Epithelial cell of esophagus (primary cell): Measurements from ENCODE around the gene MTHFD1L.

ENCODE experiments used
- DNase-seq: peaks from one replicate; pipeline ENCODE4 v3.0.0; 2010; ENCODE audit warnings: low read depth
- H3K4me3 ChIP-seq: 2 replicates; pipeline ENCODE4 v1.5.1; 2011; ENCODE audit warnings: mild to moderate bottlenecking, low read length, control low read depth
- TF ChIP-seq, protein P1 (sequence below): IDR thresholded peaks from 2 replicates; pipeline ENCODE4 v1.5.1; 2011; ENCODE audit warnings: low read depth, mild to moderate bottlenecking, low read length, control low read depth, inconsistent platforms; ENCODE audit not compliant: insufficient read depth; ENCODE audit errors: missing control alignments

Gene MTHFD1L

GRCh38 chr6:150962436-150962835 is 96.9 kb downstream of the MTHFD1L start:
- no peak overlapping the region for H3K4me3 ChIP-seq
- no peak for DNase-seq
- TF ChIP-seq, protein P1, sequence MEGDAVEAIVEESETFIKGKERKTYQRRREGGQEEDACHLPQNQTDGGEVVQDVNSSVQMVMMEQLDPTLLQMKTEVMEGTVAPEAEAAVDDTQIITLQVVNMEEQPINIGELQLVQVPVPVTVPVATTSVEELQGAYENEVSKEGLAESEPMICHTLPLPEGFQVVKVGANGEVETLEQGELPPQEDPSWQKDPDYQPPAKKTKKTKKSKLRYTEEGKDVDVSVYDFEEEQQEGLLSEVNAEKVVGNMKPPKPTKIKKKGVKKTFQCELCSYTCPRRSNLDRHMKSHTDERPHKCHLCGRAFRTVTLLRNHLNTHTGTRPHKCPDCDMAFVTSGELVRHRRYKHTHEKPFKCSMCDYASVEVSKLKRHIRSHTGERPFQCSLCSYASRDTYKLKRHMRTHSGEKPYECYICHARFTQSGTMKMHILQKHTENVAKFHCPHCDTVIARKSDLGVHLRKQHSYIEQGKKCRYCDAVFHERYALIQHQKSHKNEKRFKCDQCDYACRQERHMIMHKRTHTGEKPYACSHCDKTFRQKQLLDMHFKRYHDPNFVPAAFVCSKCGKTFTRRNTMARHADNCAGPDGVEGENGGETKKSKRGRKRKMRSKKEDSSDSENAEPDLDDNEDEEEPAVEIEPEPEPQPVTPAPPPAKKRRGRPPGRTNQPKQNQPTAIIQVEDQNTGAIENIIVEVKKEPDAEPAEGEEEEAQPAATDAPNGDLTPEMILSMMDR = no peak

DNA sequence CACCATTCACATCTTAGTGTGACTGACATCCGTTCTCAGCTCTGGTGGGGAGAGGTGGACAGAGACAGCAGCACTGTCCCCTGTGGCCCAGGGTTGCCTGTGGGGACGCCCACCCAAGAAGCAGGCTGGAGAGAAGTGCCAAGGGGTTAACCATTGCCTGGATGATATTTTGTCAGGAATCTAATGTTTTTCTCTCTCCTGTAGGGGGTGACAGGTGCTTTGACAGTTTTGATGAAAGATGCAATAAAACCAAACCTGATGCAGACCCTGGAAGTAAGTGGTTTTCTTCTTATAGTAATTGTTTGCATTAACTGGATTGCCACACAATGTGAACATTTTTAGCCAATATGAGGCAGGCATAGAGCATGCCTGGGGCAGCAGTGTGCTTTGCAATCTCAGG is 99.3 kb downstream of the MTHFD1L start:
- DNase-seq = no peak
- TF ChIP-seq, protein P1 = no peak
- H3K4me3 ChIP-seq = no peak overlapping the region

- TF ChIP-seq, protein P1 = no peak
- DNase-seq = no peak
- H3K4me3 ChIP-seq = no peak overlapping the region
These were observed 101.3 kb downstream of the MTHFD1L start for GRCh38 chr6:150966786-150967185.

DNA sequence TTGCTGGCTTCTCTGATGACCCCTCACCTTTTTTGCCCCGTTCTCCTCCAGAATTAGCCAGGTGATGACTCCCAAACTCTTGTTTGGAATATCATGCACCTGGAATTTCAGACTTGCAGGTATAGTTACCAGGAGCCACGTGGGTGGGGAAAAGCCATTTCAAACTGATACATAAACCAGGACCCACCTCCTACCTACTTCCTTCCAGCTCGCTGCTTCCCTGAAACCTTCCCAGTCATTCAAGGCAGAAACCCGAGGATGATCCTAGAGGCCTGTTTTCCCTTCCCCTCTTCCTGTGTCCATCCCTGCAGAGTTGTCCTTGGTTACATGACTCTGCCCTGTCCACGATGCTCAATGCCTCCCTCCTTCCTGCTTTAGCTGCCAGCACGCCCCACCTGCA is 101.9 kb downstream of the MTHFD1L start:
- TF ChIP-seq, protein P1 = no peak
- DNase-seq = no peak
- no peak overlapping the region for H3K4me3 ChIP-seq

DNA sequence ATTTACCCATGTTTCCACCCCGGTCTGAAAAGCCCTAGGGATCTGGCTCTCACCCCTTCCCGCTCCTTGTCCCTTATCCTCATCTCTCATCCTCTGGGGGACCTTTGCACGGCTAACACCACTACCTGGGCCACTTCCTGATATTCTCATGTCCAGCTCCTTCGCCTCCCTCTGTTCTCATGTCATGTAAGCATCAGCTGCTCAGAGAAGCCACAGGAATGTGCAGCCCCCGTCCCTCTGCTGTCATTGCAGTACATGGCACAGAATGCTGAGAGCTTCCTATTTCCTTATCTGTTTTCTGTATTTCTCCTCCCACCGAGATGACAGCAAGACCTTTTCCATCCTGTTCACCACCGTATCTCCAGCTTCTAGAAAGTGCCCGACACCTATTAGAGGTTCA is 102.4 kb downstream of the MTHFD1L start:
- DNase-seq = no peak
- H3K4me3 ChIP-seq = no peak overlapping the region
- TF ChIP-seq, protein P1 = no peak

DNA sequence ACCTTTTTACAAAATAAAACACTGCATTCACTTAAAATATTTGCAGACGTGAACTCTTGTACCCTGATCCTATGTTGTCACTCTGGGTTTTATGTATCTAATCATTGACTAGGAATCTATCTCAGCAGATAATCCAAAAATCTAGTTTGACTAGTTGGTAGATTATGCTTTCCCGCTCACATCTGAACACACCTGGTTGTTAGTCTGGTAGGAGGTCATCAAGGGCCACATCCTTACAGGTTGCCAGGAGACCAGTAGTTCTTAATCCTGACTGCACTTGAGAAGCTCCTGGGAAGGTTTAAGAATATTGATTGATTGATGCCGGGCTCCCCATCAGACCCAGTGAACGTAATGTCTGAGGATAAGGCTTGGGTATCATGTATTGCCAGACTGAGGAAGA is 104.4 kb downstream of the MTHFD1L start:
- no peak for DNase-seq
- TF ChIP-seq, protein P1 = no peak
- H3K4me3 ChIP-seq = no peak overlapping the region

DNA sequence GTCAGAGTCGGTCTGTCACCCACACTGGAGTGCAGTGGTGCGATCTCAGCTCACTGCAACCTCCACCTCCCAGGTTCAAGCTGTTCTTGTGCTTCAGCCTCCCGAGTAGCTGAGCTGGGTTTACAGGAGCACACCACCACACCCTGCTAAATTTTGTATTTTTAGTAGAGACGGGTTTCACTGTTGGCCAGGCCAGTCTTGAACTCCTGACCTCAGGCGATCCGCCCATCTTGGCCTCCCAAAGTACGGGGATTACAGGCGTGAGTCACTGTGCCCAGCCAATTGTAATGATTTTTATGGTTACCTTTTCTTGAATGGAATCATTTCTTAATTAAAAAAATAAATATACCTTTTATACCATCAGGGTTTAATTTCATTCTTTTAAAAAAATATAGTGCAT is 105.7 kb downstream of the MTHFD1L start:
- H3K4me3 ChIP-seq = no peak overlapping the region
- no peak for DNase-seq
- TF ChIP-seq, protein P1 = no peak
